Activated B cell treated with CpG ODN at 0.5 μM for 24 hours (primary cell): ENCODE data around the gene RAB21. TPM values are rescaled to one million over a fixed set of nuclear protein-coding genes. Genes with fewer than 3 reads are reported as not detected.

Experiments used
- ATAC-seq: fragments of 200-7000 bp; cut with Tn5 transposase; one replicate; pipeline ENCODE4 v1.10.0; 2021; ENCODE audit warnings: low read depth, mild to moderate bottlenecking, moderate library complexity
- CTCF ChIA-PET: fragments of 350-600 bp; sonication (Branson Sonifier 250); formaldehyde crosslinking; loops from one replicate; lab custom pipeline; 2021; ENCODE audit warnings: antibody characterized with exemption; lab: Charles Lee
- POLR2A ChIA-PET: fragments of 350-600 bp; sonication (Branson Sonifier 250); formaldehyde crosslinking; loops from one replicate; lab custom pipeline; 2021; ENCODE audit warnings: antibody characterized with exemption; lab: Charles Lee
- DNase-seq: peaks from one replicate; pipeline ENCODE4 v3.0.0; 2022
- H3K27ac Mint-ChIP-seq: one replicate; pipeline ENCODE4 v1.8.0; 2020; ENCODE audit warnings: mixed read lengths
- H3K27me3 Mint-ChIP-seq: one replicate; pipeline ENCODE4 v1.8.0; 2021; ENCODE audit warnings: mixed read lengths
- H3K36me3 Mint-ChIP-seq: one replicate; pipeline ENCODE4 v1.8.0; 2021; ENCODE audit warnings: low read depth, mixed read lengths
- H3K4me1 Mint-ChIP-seq: one replicate; pipeline ENCODE4 v1.8.0; 2021; ENCODE audit warnings: mixed read lengths
- H3K4me3 Mint-ChIP-seq: one replicate; pipeline ENCODE4 v1.8.0; 2020; ENCODE audit warnings: mild to moderate bottlenecking, mixed read lengths
- H3K9me3 Mint-ChIP-seq: one replicate; pipeline ENCODE4 v1.8.0; 2020; ENCODE audit warnings: mixed read lengths
- intact Hi-C: fragments of 100-400 bp; cut with micrococcal nuclease; formaldehyde crosslinking; loops from one replicate; pipeline ENCODE4 v1.15.1; 2024
- total RNA-seq: library from RNA; stranded (reverse); gene quantifications from 2 replicates; pipeline ENCODE4 v1.2.3, GENCODE V29; 2022
- TF ChIP-seq, protein P1 (sequence below): fragments of 200-600 bp; IDR thresholded peaks from one replicate; pipeline ENCODE4 v1.8.0; 2022; ENCODE audit warnings: antibody characterized with exemption, mild to moderate bottlenecking

Gene RAB21
- total RNA-seq, 1 donor from 2014 or later, result 112 TPM

DNA sequence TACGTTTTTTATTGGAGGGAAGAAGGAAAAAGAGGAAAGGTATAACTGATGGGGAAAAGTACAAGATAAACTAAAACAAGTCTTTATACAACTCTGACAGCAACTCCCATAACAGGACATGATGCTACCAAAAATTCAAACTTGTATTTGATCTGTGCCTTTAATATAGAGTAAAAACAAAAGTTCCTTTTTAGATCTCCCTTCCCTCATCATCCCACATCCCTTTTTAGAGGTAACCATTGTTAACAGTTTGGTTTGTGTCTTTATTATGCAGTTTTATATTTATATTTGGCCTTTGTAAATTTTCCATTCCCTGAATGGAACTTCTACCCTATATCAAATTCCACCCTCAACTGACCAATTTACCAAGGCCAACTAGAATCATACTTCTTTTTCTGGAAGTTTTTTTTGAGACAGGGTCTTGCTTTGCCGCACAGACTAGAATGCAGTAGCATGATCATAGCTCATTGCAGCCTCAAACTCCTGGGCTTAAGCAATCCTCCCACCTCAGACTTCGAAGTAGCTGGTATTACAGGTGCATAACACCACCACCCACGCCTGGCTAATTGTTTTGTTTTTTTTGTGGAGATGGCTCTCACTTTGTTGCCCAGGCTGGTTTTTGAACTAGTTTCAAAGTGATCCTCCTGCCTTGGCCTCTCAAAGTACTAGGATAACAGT lies 36.9 kb downstream of the RAB21 start:
- Mint-ChIP-seq H3K27ac (no peak overlapping the region), H3K27me3 (no peaks in the 10 kb centered on the region), H3K4me3 (no peak overlapping the region), H3K9me3 (no peaks in the 10 kb centered on the region), H3K36me3 (peaks cover 35% of the 10 kb centered on the region), H3K4me1 (no peaks in the 10 kb centered on the region)
- TF ChIP-seq, protein P1, sequence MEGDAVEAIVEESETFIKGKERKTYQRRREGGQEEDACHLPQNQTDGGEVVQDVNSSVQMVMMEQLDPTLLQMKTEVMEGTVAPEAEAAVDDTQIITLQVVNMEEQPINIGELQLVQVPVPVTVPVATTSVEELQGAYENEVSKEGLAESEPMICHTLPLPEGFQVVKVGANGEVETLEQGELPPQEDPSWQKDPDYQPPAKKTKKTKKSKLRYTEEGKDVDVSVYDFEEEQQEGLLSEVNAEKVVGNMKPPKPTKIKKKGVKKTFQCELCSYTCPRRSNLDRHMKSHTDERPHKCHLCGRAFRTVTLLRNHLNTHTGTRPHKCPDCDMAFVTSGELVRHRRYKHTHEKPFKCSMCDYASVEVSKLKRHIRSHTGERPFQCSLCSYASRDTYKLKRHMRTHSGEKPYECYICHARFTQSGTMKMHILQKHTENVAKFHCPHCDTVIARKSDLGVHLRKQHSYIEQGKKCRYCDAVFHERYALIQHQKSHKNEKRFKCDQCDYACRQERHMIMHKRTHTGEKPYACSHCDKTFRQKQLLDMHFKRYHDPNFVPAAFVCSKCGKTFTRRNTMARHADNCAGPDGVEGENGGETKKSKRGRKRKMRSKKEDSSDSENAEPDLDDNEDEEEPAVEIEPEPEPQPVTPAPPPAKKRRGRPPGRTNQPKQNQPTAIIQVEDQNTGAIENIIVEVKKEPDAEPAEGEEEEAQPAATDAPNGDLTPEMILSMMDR, result no peak
- ChIA-PET POLR2A (no interaction called here), CTCF (interaction anchor here (1.2 kb wide), 1 partner anchor 12 kb away, joined by 3 read pairs; no protein-coding TSS in a partner anchor)
- DNase-seq (no peak), ATAC-seq (no peak)
- intact Hi-C loops, result loop anchor here (1.0 kb wide), 1 partner anchor 9 kb away; no protein-coding TSS in a partner anchor

DNA sequence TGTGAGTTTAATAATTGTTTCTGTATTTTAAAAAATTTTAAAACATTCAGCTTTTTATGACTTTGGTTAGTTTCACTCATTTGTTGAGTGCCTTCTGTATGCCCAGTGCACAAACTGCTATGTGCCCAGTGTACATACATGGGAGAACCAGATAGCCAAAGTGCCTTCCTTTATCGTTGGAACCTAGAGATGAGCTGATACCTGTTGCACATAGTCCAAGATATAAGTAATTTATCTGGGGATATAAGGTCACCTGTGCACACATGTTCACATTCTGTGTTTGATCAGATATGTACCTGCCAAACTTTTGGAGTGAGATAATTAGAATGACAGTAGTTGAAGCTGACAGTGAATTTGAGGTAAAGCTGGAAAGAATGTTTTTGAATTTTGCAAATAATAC lies 37.9 kb downstream of the RAB21 start:
- no peaks in the 10 kb centered on the region for H3K27me3 Mint-ChIP-seq
- ATAC-seq (no peak), DNase-seq (no peak)
- intact Hi-C loops, result no loop called here
- H3K27ac Mint-ChIP-seq, result no peak overlapping the region
- H3K9me3 Mint-ChIP-seq, result no peaks in the 10 kb centered on the region
- TF ChIP-seq, protein P1, result no peak
- POLR2A ChIA-PET, result no interaction called here
- CTCF ChIA-PET, result interaction anchor here (1.2 kb wide), 1 partner anchor 13 kb away, joined by 3 read pairs; no protein-coding TSS in a partner anchor
- peaks cover 25% of the 10 kb centered on the region for H3K36me3 Mint-ChIP-seq
- H3K4me1 Mint-ChIP-seq, result no peaks in the 10 kb centered on the region
- H3K4me3 Mint-ChIP-seq, result no peak overlapping the region

DNA sequence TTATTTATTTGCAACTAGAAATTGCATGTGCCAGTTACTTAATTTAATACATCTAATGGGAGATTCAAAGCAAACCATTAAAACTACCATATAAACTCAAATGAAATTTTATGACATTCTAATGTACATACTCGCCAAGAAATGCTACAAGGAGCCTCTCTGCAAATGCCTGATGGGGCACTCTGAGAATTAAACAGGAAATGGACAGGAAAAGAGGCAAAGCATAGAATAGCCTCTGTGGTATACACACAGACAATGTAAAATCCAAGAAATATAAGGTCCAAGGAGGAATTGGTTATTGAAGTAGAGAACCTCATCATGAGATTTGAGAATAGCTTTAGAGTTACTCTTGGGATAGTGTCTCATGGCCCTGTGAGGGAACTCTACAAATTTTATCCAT lies 41.2 kb downstream of the RAB21 start:
- Mint-ChIP-seq H3K9me3 (no peaks in the 10 kb centered on the region), H3K27ac (no peak overlapping the region), H3K27me3 (no peaks in the 10 kb centered on the region), H3K4me3 (no peak overlapping the region), H3K4me1 (no peaks in the 10 kb centered on the region), H3K36me3 (peaks cover 7% of the 10 kb centered on the region)
- TF ChIP-seq, protein P1, result no peak
- ATAC-seq, result no peak
- no peak for DNase-seq
- intact Hi-C loops, result no loop called here
- POLR2A ChIA-PET, result no interaction called here
- CTCF ChIA-PET, result interaction anchor here (1.8 kb wide), 1 partner anchor 16 kb away, joined by 7 read pairs; no protein-coding TSS in a partner anchor

DNA sequence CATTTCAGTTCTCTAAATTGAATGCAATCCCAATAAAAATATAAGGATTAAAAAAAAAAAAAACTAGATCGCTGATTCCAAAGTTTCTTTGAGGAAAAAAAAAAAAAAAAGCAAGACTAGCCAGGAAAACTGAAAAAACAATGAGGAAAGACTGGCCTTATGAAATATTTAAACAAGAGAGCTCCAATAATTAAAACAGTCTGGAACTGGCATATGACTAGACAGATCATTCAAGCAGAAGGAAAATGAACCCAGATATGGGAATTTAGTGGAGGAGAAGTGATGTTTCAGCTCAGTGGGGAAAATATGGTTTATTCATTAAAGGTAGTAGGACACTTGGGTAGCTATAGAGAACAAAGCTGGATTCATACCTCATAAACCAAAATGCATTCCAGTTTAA lies 42.9 kb downstream of the RAB21 start:
- Mint-ChIP-seq H3K4me3 (no peak overlapping the region), H3K4me1 (no peaks in the 10 kb centered on the region), H3K9me3 (no peaks in the 10 kb centered on the region), H3K36me3 (no peaks in the 10 kb centered on the region), H3K27me3 (no peaks in the 10 kb centered on the region), H3K27ac (no peak overlapping the region)
- ChIA-PET CTCF (no interaction called here), POLR2A (no interaction called here)
- intact Hi-C loops, result no loop called here
- ATAC-seq (no peak), DNase-seq (no peak)
- TF ChIP-seq, protein P1, result no peak

DNA sequence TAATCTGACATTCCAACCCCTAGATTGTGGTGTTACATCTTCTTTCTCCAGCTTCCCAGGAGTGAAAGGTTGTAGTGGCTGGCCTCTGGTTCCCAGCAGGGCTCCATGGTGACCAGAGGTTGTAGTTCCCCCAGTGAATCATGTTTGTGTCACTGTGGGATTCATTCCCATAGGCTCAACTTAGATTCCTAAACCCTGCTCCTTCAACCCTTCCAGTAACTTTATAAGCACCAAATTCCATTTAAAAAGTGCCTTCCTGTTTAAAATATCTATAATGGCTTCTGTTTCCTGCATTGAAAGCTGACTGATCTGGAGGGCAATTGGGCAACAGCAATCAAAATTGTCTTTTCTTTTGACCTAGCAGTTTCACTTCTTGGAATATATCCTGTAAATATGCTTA lies 44.4 kb downstream of the RAB21 start:
- no peak overlapping the region for H3K4me3 Mint-ChIP-seq
- CTCF ChIA-PET, result no interaction called here
- no peak overlapping the region for H3K27ac Mint-ChIP-seq
- TF ChIP-seq, protein P1, result no peak
- DNase-seq (no peak), ATAC-seq (no peak)
- POLR2A ChIA-PET, result no interaction called here
- H3K36me3 Mint-ChIP-seq, result no peaks in the 10 kb centered on the region
- intact Hi-C loops, result no loop called here
- H3K4me1 Mint-ChIP-seq, result no peaks in the 10 kb centered on the region
- no peaks in the 10 kb centered on the region for H3K9me3 Mint-ChIP-seq
- H3K27me3 Mint-ChIP-seq, result no peaks in the 10 kb centered on the region
